DND-41 (cell line): ENCODE results near the gene PAN2.

Experiments used
- CTCF ChIP-seq: IDR thresholded peaks from 2 replicates; pipeline ENCODE4 v1.5.1; 2012; ENCODE audit warnings: borderline replicate concordance, low read length, moderate library complexity, mild to moderate bottlenecking; ENCODE audit not compliant: poor library complexity, severe bottlenecking; ENCODE audit errors: extremely low read depth
- EZH2 ChIP-seq: IDR thresholded peaks from 3 replicates; pipeline ENCODE4 v1.6.1; 2012; ENCODE audit warnings: borderline replicate concordance, low read depth, mild to moderate bottlenecking, moderate library complexity, low read length, inconsistent platforms; ENCODE audit not compliant: severe bottlenecking

DNA sequence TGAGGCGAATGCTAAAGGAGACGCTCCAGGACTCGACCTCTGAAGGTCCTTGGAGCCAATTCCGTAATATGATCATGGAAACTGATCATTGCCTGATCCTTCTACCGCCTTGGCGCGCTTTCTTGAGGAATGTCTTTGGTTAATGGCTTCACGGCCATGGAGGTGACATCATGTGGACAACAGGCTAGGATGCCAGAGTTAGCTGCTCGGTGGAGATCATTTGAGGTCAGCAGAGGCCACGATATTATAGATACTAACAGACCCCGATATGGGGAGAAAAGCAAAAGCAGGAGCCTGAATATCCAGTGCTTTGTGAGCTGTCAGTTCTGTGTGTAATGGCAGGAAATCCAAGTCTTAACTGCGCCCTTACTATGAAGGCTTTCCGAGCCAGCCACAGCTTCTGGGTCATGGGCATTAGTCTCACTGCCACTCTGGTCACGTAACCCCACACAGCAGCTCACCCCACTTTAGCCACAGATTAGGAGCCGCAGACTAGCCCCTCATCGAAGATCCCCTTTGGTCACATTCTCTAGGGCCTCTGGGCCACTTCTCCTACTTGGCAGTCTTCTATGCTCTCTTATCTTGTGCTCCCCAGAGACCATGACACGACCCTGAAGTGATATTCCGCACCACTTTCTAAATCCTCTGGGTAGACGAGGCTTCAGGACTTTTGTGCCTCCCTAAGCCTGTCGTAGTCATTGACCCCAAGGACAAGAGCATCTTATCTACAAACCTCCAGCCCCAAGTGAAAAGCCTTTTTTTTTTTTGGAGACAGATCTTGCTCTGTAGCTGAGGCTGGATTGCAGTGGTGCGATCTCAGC lies 32.9 kb downstream of the PAN2 start:
- no peak for TF ChIP-seq CTCF
- no peak for TF ChIP-seq EZH2
